Mesenteric fat pad (tissue), 1 donor: ENCODE measurements around the gene GPATCH8. TPM values are rescaled to one million over a fixed set of nuclear protein-coding genes. Genes with fewer than 3 reads are reported as not detected.
"Not testable (repeated sequence)": the region's sequence is repeated elsewhere in the genome, so short reads cannot be mapped to it uniquely, and the experiment has no call there.

Source experiments
- DNase-seq: peaks from one replicate; pipeline ENCODE4 v3.0.0-alpha.2; 2020; ENCODE audit warnings: low spot score
- long read RNA-seq: library from polyadenylated mRNA; unstranded; transcript quantifications from one replicate; pipeline ENCODE4 v2.0.0, GENCODE V29; 2020
- total RNA-seq: library from RNA; stranded (reverse); fragmentation: NEBNext Ultra II Directional; extraction: Animal tissue kit (Norgen Biotek cat#: 25700); gene quantifications from one replicate; pipeline ENCODE4 v1.2.1, GENCODE V29; 2021
- donor health status: DM: yes; HTN: yes; CAD: no.

GPATCH8 gene
- 38.1 TPM for total RNA-seq
- long read RNA-seq, full-length matches to known transcripts, result 59 of 93 reads
- long read RNA-seq, partial matches to known transcripts, result 3 of 93 reads
- long read RNA-seq, other reads (novel, unspliced or antisense), result 31 of 93 reads

DNA sequence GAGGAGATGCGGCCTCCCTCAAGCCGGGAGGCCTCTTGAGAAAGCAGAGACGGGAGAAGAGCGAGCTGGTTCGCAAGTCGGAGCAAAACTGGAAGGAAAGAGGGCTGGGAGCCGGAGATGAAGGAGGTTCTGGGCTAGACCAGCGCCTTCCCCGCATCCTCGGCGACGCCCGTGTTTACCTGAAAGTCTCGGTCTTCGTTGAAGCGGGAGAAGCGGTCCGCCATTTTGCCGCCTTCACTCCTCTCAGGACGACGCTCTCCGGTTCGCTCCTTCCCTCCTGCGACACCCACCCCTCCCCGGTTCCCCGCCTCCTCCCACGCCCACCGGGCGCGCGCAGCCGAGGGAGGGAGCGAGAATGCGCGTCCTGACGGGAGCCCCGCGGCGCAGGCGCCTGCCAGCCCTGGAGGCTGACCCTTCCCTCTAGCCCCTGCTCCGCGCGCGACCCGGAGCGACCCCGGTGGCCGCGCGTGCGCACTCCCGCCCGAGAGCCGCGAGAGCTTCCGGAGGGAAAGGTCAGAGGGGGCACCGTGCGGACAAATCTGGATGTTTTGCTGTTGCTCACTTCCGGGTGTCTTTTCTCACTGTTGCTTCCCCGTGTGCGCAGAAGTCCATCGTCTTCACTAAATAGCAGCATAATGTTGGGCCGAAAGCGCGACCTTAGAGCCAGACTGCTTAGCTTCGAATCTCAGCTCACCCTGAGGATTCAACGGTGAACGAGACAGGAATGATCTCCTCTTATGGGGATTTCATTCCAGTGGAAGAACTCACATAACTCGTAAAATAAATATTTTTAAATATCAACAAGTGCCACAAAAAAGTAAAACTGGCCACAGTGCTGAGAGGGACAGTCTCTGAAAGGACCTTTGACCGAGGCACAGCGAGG, at the start of gene GPATCH8:
TSS of gene GPATCH8 (minus strand) at position 260 of the 883 bp plus-strand sequence. CDS start at position 224, 36 bp downstream.
- peak; percentile 98 for DNase-seq

GRCh38 chr17:44552361-44552760, 49.2 kb upstream of the GPATCH8 start:
- DNase-seq, result no peak

DNA sequence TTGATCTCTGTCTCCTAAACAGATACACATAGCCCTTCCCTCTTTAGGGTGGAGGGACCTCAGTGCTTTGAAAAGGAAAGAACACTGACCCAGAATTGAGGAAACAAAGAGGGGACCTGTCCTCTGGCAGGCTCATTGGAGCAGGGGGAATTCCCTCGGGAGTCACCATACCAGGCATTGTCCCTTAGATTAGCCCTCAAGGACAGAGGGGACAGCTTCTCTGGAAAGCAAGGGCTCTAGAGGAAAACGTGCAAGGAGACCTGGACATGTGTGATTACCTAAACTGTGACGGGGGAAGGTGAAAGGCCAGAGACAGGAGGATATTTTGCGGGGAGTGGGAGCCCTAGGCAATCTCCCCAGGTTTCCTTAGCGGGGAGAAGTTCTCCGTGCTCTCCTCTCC, 46.5 kb upstream of the GPATCH8 start:
- no peak for DNase-seq

DNA sequence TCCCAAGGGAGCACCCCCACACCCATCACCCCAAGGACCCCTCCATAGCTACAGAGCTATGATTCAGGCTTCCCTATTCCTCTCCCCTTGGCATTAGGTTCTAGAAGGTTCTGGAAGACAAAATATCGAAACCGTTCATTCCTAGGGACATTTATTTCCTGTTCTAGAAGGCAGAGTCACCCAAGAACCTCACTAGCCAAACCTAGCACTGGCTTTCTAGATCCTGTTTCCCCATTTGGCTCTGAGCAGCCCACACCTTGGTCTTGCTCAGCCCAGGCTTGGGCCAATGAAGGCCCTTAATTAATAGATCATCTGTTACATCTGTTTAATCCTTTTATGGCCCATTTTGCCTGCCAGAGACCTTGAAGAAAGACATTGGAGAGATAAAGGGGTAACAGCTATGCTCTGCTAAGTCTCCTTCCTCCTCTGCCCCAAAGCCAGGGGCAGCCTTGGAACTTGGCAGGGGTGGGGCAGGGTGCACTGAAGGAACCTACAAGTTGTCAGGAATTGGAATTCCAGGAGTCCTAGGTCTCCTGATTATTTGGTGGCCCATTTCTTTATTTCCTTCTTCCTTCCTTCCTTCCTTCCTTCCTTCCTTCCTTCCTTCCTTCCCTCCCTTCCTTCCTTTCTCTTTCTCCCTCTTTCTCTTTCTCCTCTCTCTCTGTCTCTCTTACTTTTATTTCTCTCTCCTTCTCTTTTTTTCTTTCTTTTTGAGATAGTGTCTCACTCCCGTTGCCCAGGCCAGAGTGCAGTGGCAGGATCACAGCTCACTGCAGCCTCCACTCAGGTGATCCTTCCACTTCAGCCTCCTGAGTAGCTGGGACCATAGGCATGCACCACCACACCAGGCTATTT, 45.4 kb upstream of the GPATCH8 start:
- DNase-seq, result no peak

DNA sequence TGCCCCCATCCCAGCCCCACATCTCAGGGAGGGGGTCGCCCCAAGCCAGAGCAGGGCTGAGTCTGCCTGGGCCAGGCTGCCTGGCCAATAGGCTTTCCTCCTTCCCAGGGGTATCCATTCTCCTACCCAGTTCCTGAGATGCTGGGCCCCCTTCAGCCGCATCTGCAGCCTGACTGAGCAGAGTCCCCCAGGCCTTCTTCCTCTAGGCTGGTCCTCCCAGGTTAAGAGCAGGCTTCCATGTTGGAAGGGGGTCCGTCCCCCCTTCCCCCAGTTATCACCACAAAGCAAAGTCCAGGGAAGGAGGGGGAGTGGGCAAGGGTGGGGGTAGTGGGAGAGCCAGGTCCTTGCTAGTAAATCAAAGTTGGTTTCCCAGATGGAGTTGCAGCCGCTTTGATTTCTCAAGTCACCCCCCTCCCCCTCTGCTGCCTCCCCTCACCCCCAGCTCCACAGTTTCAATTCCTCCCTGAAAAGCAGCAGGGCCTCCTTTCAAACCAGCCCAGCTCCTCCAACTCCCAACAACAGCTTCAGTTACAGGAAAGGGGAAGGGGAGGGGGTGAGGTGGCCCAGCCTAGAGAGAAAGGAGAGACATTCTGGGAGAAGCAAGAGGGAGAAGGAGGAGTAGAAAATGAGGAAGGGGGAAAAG, 44.5 kb upstream of the GPATCH8 start:
- no peak for DNase-seq

DNA sequence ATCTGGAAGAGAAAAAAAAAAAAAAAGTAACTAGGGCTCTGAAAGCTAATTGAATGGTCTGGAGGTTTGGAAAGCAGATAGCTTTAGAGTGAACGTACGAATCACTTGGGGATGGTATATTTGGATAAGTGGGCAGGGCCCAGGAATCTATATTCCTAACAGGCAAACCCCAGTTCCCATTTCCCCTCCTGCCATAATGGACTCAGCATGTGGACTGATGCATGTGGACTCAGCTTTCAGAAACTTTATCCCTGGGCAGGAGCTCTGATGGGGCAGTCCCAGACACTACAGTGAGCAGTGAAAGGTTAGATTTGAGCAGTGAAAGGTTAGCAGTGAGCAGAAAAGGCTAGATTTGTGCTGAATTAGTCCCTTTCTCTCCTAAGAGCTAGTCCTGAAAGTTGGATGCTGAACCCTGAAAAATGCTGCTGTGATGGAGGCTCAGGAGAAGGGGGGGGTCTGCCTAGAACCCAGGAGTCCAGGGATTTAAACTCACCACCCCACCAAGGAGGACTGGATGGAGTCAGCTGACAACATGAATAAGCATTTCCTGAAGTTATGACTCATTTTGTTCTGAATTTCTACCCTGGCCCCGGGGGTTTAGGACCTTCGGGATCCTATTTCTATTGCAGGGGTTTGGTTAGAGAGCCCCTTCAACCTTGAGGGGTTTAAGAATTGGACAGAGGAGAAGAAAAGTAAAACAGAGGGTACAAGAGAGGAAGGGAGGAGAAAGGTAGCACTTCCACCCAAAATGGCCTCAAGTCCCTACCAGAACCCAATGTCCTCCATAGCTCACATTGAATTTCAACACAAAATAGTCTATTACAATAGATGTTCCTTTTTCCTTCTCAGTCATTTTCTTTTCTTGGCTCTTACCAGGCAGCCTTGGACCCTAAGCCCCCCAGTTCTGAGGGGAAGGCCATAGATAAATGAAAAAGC, 43.7 kb upstream of the GPATCH8 start:
- no peak for DNase-seq

DNA sequence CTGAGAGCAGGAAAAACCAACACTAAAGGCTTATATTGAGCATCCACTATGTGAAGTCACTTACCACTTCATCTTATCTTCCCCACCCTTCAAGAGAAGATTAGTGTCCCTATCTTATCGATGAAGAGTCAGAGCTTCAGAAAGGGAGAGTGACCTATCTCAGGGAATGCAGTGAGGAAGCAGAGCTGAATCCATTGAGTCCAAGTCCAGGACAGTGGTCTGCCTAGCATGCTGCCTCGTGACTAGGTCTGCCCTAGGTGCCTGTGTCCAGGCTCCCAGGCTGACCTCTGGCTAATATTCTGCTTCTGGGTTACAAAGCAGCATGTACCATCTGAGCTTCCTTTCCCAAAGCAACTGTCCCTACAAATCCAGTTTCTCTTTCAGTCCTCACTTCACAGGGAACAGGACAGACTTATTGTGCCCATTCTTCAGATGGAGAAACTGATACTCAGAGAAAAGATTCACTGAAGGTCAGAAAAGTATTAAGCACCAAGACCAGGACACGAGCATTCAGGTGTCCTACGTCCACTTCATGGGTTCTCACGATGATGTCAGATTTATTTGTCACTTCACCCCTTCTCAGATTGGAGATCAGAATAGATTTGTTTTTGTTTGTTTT, 40.8 kb upstream of the GPATCH8 start:
- no peak for DNase-seq

DNA sequence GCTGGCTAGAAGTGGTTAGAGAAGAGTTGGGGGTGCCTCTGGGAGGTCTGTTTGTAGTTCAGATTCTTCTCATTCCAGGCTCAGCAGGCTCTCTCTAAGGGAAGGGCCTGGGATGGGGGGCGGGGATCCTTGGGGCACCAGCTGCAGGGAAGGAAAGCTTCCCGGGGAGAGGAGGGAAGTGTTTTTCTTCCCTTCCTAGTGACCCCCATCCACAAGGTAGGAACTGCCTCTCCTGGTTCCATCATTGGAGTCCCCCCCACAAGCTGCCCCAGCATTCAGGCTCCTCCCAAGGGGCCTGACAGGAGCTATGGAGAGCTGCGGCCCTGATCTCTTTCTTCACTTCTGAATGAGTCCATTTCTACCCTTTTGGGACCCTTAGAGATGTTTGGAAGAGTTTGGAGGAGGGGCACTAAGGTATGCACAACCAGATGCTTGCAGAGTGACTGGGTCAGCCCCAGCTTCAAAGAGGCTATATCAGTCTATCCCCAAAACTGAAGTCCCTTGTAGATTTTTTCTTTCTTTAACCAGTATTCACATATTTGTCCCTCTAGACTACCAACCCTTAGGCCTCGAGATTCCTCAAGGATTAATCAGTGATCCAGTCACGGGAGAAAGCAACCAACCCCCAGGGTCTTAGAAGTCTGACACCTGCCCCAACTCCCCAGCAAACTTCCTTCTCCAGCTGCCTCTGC, 40.2 kb upstream of the GPATCH8 start:
- DNase-seq, result no peak

DNA sequence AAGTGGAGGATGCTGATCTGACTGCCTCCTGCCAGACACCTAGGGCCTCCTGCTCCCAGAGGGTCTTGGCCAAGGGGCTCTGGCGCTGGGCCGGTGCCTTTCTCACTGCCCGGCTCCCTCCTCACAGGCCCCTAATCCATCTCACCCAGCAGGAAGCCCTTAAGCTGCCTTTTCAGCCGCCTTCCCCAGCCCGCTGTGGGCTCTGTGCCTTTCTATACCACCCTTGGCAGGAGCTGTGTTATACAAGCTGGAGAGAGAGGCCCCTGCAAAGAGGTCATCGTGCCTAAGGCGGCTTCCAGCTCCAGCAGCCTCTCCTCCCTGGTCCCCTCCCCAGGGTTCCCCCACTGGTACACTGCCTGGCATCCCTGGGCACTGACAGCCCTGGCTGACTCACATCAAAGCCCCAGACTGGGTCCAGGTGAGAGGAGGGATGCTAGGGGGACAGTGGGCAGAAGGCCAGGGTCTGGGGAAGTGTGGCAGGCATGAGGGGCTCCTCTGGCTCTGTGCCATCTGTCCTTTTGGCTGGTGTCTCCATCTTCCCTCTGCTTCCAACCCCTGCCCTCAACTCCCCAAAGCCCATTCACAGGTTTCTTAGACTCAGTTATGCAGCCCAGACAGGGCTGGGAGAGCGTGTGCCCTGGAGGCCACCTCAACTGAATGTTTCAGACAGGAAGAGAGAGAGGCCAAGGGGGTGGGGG, 38.8 kb upstream of the GPATCH8 start:
- DNase-seq, result no peak

DNA sequence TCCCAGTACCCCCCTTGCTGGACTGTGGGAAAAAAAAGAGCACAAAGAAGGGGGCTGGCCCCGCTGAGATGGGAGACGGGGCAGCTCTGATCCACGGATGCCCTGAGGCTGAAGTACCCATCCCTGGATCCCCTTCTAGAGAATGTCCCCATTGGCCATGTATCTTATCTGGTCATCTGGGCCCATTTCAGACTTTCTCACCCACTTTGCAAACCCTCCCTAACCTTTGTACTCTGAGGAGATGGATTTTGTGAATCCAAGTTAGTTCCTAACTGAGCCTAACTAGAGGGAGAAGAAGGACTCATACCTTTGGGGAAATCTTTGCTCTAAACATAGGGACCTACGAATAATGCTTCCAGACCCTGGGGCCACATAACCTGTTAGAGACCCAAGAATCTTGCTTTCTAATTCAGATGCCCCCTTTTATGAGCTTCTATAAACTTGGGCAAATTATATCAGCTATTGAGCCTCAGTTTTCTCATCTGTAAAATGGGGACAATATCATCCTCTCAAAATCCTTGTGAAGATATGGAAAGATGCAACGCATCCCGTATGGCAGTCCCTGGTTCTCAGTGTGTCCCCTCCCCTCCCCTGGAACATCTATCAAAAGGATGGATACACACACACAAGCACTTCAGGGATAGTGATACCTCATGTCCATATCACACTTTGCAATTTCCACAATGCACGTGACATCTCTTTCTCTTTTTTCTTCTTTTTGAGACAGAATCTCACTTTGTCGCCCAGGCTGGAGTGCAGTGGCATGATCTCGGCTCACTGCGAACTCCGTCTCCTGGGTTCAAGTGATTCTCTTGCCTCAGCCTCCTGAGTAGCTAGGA, 37.3 kb upstream of the GPATCH8 start:
- no peak for DNase-seq

GRCh38 chr17:44539673-44540072, 36.5 kb upstream of the GPATCH8 start:
- no peak for DNase-seq

DNA sequence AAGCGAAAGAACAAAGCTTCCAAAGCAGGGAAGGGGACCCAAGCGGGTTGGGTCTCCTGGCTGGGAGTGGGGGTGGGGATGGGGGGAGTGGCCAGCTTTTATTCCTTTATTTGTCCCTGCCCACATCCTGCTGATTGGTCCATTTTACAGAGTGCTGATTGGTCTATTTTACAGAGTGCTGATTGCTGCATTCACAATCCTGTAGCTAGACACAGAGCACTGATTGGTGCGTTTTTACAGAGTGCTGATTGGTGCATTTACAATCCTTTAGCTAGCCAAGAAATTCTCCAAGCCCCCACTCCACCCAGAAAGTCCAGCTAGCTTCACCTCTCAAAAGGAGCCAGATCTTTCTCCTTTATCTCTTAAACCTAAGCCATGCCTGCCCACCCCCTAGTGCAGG, 34.7 kb upstream of the GPATCH8 start:
- not testable (repeated sequence) for DNase-seq

DNA sequence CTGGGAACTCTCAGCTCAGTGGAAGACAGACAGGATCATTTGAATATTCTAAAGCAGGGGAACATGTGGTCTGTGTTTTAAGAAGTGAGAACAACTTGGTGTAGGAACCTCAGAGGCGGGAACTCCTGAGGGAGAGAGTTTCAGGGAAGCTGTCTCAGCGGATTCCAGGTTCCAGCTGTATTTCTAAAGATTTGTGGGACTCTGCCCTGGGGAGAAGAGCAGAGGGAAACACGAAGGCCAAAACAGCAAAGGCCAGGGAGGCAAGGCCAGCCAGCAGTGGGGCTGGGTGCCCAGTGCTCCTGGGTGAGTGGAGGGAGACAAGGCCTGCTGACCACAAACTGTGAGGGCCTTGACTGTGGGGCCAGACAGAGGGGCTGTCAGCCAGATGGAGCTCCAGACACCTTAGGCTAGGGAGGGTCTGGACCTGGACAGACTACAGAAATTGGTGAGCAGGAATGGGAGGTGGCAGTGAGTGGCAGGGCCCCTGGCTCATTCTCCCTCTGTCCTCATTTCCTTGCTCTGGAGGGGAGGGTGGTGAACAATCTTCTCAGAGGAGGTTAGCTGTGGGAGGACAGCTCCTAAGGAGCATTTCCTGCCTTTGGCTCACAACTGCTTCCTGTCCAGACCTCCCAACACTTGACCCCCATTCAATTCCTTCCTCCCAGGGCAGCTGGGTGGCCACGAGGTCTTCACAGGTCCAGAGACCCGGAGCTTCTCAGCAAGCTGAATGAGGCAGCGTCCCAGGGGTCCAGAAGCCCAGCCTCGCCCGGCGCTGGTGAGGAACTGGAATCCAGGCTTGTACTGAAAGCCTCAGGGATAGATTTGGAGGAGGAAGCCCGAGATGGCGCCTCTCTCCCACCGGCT, 33.1 kb upstream of the GPATCH8 start:
- DNase-seq, result no peak

- DNase-seq, result peak; percentile 95
Measured at GRCh38 chr17:44533533-44534246, 30.5 kb upstream of the GPATCH8 start.

GRCh38 chr17:44530896-44531418, 27.8 kb upstream of the GPATCH8 start:
- no peak for DNase-seq

DNA sequence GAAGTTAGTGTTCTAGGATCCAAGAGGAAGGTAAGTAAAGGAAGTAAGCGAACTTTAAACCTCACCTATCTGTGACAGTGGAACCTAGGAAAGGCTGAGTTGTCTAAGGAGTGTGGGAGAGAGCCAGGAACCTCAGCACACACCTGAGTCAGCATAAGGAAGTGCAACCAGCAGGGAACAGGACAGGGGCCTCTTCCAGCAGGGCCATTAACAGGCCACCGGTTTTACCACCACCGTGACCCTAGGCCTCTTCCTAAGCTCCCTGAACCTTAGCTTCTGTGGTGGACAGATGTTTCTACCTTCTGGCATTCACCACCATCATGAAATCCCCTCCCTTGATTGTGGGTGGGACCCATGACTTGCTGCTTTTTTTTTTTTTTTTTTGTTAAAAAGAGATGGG, 26.7 kb upstream of the GPATCH8 start:
- DNase-seq, result no peak
